BLaER1 (cell line): Measurements from ENCODE around the gene SPRED1.

Experiments
- H3K27ac ChIP-seq: shearing (Covaris generic); formaldehyde crosslinking; 2 replicates; pipeline ENCODE4 v1.8.1; 2022
- H3K27me3 ChIP-seq: shearing (Covaris generic); formaldehyde crosslinking; 2 replicates; pipeline ENCODE4 v1.8.1; 2022
- H3K36me3 ChIP-seq: shearing (Covaris generic); formaldehyde crosslinking; 2 replicates; pipeline ENCODE4 v1.8.1; 2022
- H3K4me1 ChIP-seq: shearing (Covaris generic); formaldehyde crosslinking; 2 replicates; pipeline ENCODE4 v1.8.1; 2022
- H3K4me2 ChIP-seq: shearing (Covaris generic); formaldehyde crosslinking; 2 replicates; pipeline ENCODE4 v1.8.1; 2022
- H3K4me3 ChIP-seq: shearing (Covaris generic); formaldehyde crosslinking; 2 replicates; pipeline ENCODE4 v1.8.1; 2022
- H3K9ac ChIP-seq: shearing (Covaris generic); formaldehyde crosslinking; 2 replicates; pipeline ENCODE4 v1.8.1; 2022
- H3K9me3 ChIP-seq: shearing (Covaris generic); formaldehyde crosslinking; 2 replicates; pipeline ENCODE4 v1.8.1; 2022
- H4K20me1 ChIP-seq: shearing (Covaris generic); formaldehyde crosslinking; 2 replicates; pipeline ENCODE4 v1.8.1; 2022
- Cebpa-rat ChIP-seq: shearing (Covaris generic); IDR thresholded peaks from 2 replicates; pipeline ENCODE4 v1.8.1; 2022

Gene SPRED1

DNA sequence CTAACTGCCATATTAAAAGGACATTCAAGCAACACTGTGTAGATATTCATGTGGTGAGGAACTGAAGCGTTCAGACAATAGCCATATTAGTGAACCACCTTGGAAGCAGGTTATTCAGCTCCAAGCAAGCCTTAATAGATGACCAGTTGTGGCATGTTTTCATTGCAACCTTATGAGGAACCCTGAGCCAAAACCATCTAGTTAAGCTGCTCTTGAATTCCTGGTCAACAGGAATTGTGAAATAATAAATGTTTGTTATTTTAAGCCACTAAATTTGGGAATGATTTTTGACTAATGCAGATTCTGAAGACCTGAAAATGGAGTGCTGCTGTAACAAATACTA is 73.0 kb downstream of the SPRED1 start:
- Histone ChIP-seq H3K27ac (no peak overlapping the region), H3K4me1 (no peaks in the 10 kb centered on the region), H3K4me2 (no peak overlapping the region), H3K36me3 (peaks cover 53% of the 10 kb centered on the region), H3K4me3 (no peak overlapping the region), H3K27me3 (no peaks in the 10 kb centered on the region), H3K9me3 (no peaks in the 10 kb centered on the region), H3K9ac (no peak overlapping the region), H4K20me1 (no peaks in the 10 kb centered on the region)
- no peak for TF ChIP-seq Cebpa-rat

DNA sequence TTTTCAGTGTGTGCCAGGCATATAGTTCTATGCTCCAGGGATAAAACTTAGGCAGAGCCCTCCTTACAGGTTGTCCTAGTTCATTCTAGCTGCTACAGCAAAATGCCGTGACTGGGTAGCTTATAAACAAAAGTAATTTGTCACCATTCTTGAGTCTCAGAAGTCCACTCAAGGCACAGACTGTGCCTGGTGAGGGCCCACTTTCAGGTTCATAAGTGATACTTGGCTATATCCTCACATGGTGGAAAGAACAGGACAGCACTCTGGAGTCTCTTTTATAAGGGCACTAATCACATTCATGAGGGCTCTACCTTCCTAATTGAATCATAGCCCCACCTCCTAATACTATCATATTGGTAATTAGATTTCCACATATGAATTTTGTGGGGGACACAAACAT is 80.1 kb downstream of the SPRED1 start:
- H3K27me3 ChIP-seq: no peaks in the 10 kb centered on the region
- no peak overlapping the region for H3K27ac ChIP-seq
- peaks cover 16% of the 10 kb centered on the region for H3K36me3 ChIP-seq
- H3K9me3 ChIP-seq: no peaks in the 10 kb centered on the region
- no peaks in the 10 kb centered on the region for H3K4me1 ChIP-seq
- no peak overlapping the region for H3K4me2 ChIP-seq
- no peak overlapping the region for H3K9ac ChIP-seq
- H4K20me1 ChIP-seq: no peaks in the 10 kb centered on the region
- TF ChIP-seq Cebpa-rat: no peak
- H3K4me3 ChIP-seq: no peak overlapping the region

DNA sequence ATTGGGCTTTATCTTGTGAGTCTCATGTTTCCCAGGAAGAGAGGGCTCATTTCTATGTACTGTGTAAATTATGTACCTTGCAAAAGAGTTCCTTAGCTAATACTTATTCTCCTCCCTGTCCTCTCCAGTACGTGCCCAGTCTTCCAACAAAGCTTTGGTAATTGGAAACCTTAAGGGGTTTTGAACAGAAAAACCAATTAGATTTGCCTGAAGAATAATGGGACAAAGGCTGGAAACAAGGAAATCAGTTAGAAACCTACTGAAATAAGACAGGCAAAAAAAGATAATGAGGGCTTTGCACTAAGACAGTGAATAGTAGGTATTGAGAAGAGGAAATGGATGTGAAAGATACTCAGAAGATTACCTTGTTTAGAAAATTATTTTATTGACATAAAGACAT is 82.5 kb downstream of the SPRED1 start:
- H3K4me1 ChIP-seq: no peaks in the 10 kb centered on the region
- no peak overlapping the region for H3K4me3 ChIP-seq
- H3K4me2 ChIP-seq: no peak overlapping the region
- no peaks in the 10 kb centered on the region for H4K20me1 ChIP-seq
- peaks cover 16% of the 10 kb centered on the region for H3K36me3 ChIP-seq
- no peak for TF ChIP-seq Cebpa-rat
- H3K9ac ChIP-seq: no peak overlapping the region
- no peaks in the 10 kb centered on the region for H3K9me3 ChIP-seq
- no peak overlapping the region for H3K27ac ChIP-seq
- no peaks in the 10 kb centered on the region for H3K27me3 ChIP-seq

DNA sequence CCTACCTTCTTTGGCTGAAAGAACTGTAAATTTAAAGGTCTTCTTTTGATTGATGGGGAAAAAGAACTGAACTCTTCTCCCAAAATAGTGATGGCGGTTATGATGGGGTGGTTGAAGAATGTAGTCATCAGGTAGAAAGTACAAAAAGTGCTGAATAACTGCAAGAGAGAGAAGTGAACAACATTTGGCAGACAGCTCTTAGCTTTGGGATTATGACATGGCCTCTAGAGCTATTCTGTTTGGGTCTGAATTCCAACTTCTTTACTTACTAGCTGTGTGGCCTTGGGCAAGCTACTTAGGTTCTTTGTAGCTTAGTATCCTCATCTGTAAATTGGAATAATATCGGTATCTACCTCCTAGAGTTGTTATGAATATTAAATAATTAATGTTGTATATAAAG is 91.7 kb downstream of the SPRED1 start:
- Histone ChIP-seq H3K4me2 (no peak overlapping the region), H3K9me3 (no peaks in the 10 kb centered on the region), H3K4me1 (no peaks in the 10 kb centered on the region), H3K27me3 (no peaks in the 10 kb centered on the region), H4K20me1 (no peaks in the 10 kb centered on the region), H3K36me3 (peaks cover 24% of the 10 kb centered on the region), H3K9ac (no peak overlapping the region), H3K27ac (no peak overlapping the region), H3K4me3 (no peak overlapping the region)
- TF ChIP-seq Cebpa-rat: no peak

- Histone ChIP-seq H3K4me1 (no peaks in the 10 kb centered on the region), H3K36me3 (peaks cover 42% of the 10 kb centered on the region), H3K9me3 (no peaks in the 10 kb centered on the region), H4K20me1 (no peaks in the 10 kb centered on the region), H3K4me2 (no peak overlapping the region), H3K4me3 (no peak overlapping the region), H3K9ac (no peak overlapping the region), H3K27ac (no peak overlapping the region), H3K27me3 (no peaks in the 10 kb centered on the region)
- TF ChIP-seq Cebpa-rat: no peak
These were observed 96.6 kb downstream of the SPRED1 start for GRCh38 chr15:38349251-38349650.

DNA sequence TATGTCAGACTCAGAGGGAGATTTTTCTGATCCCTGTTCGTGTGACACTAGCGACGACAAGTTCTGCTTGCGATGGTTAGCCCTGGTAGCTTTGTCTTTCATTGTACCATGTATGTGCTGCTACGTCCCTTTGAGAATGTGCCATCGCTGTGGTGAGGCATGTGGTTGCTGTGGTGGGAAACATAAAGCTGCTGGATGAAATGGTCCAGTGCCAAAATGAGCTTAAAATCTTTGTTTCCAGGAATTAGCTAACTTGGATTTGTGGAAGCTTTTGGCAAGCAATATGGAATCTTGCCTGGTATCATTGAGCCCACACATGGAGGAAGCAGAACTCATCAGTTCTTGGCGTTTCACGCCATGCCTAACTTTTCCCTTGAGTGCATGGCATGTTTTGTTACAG is 98.8 kb downstream of the SPRED1 start:
- Histone ChIP-seq H3K27me3 (no peaks in the 10 kb centered on the region), H3K36me3 (peaks cover 27% of the 10 kb centered on the region), H3K4me1 (no peaks in the 10 kb centered on the region), H3K4me3 (no peak overlapping the region), H3K9me3 (no peaks in the 10 kb centered on the region), H4K20me1 (no peaks in the 10 kb centered on the region), H3K4me2 (no peak overlapping the region), H3K27ac (no peak overlapping the region), H3K9ac (no peak overlapping the region)
- TF ChIP-seq Cebpa-rat: no peak

- TF ChIP-seq Cebpa-rat: no peak
- no peak overlapping the region for H3K4me3 ChIP-seq
- H3K27ac ChIP-seq: no peak overlapping the region
- H3K4me2 ChIP-seq: no peak overlapping the region
- H3K36me3 ChIP-seq: peaks cover 24% of the 10 kb centered on the region
- no peak overlapping the region for H3K9ac ChIP-seq
- no peaks in the 10 kb centered on the region for H3K4me1 ChIP-seq
- H3K9me3 ChIP-seq: no peaks in the 10 kb centered on the region
- H3K27me3 ChIP-seq: no peaks in the 10 kb centered on the region
- H4K20me1 ChIP-seq: no peaks in the 10 kb centered on the region
These were observed 101.8 kb downstream of the SPRED1 start for GRCh38 chr15:38354315-38354929.

DNA sequence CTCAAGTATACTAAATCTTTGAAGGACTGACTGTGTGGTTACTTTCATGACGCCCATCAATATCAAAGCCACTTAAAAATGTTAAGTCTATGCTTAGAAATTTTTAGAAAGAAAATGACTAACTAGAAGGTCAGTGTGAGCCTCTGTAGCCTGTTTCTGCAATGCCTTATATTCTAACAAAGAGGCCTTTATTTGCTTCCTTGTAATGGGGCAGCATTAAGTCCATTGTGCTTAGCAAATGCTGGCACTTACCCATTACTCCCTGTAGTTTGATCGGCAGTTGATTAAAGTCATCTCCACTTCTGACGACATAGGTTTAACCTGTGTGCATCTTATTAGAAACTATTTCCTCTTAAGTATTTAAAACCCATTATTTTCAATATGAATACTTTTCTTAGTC is 109.7 kb downstream of the SPRED1 start:
- Histone ChIP-seq H3K36me3 (no peaks in the 10 kb centered on the region), H3K27ac (no peak overlapping the region), H3K9me3 (0 out of 2 replicates have a peak, but pooled peaks cover 3% of the 10 kb centered on the region), H3K4me1 (no peaks in the 10 kb centered on the region), H3K9ac (no peak overlapping the region), H4K20me1 (no peaks in the 10 kb centered on the region), H3K27me3 (no peaks in the 10 kb centered on the region), H3K4me3 (no peak overlapping the region), H3K4me2 (no peak overlapping the region)
- TF ChIP-seq Cebpa-rat: no peak

DNA sequence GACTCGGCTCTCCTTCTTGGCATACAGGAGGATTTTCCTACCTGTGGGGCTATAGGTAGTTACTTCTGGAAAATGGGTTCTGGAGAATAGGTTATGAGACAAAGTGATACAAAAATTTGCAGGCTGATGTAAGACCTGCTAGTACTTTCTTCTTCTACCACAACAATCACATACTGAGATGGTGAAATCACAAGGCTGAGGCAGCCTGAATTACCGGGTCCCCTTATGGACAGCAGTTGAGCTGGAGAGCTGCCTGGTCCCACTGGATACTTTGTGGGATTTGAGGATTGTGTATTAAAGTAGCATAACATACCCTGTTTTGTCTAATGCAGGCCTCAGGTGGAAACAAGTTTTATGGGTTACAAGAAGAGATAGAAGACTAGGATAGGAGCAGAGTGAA is 114.8 kb downstream of the SPRED1 start:
- 0 out of 2 replicates have a peak, but pooled peaks cover 3% of the 10 kb centered on the region for H3K9me3 ChIP-seq
- H3K36me3 ChIP-seq: no peaks in the 10 kb centered on the region
- no peak overlapping the region for H3K27ac ChIP-seq
- TF ChIP-seq Cebpa-rat: no peak
- no peaks in the 10 kb centered on the region for H4K20me1 ChIP-seq
- H3K27me3 ChIP-seq: no peaks in the 10 kb centered on the region
- no peak overlapping the region for H3K4me2 ChIP-seq
- no peak overlapping the region for H3K9ac ChIP-seq
- no peaks in the 10 kb centered on the region for H3K4me1 ChIP-seq
- no peak overlapping the region for H3K4me3 ChIP-seq

DNA sequence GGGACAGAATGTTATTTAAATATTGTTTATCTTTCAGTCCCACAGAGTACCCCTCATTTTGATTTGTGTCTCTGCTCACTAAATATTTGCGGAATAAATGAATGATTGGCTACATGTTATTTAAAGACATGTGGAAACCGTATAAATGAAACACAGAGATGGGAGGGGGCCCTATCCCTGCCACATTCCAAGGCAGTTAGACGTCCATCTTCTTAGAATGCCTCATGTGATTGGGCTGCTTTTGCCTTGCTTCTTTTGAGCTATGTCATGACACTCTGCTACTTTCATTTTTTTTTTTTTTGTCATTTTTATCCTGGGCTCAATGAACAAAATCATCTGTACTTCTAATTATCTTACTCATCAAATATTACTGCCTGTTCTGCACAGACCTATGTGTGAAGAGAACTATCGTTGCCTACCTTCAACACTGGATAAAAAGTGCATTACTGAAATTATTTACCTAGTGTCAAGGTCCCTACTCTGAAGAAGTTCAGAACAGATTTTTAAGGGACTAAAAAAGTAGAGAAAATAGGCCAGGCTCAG is 117.4 kb downstream of the SPRED1 start:
- H3K27me3 ChIP-seq: no peaks in the 10 kb centered on the region
- no peaks in the 10 kb centered on the region for H4K20me1 ChIP-seq
- TF ChIP-seq Cebpa-rat: no peak
- H3K36me3 ChIP-seq: no peaks in the 10 kb centered on the region
- no peaks in the 10 kb centered on the region for H3K9me3 ChIP-seq
- no peak overlapping the region for H3K4me3 ChIP-seq
- H3K4me1 ChIP-seq: no peaks in the 10 kb centered on the region
- no peak overlapping the region for H3K27ac ChIP-seq
- H3K4me2 ChIP-seq: no peak overlapping the region
- H3K9ac ChIP-seq: no peak overlapping the region

DNA sequence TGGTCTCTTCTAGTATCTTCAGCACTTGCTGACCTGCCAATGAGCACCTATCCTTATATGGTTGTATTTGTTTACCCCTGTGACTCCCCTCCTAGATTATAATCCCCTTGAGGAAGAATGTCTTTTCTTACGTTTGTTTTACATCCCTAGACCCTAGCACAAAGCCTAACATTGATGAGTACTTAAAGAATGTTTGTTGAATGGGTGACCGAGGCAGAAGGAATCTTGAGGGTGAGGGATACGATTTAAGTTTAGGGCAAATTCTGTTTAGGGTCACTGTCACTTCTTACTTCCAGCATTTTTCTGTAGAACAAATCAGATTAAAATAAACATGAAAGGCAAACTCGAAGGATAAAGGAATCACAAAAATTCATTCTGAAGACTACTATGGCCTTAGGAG is 120.4 kb downstream of the SPRED1 start:
- no peak overlapping the region for H3K4me3 ChIP-seq
- no peaks in the 10 kb centered on the region for H3K36me3 ChIP-seq
- H4K20me1 ChIP-seq: no peaks in the 10 kb centered on the region
- H3K9ac ChIP-seq: no peak overlapping the region
- no peaks in the 10 kb centered on the region for H3K9me3 ChIP-seq
- TF ChIP-seq Cebpa-rat: no peak
- H3K27ac ChIP-seq: no peak overlapping the region
- no peak overlapping the region for H3K4me2 ChIP-seq
- 0 out of 2 replicates have a peak, but pooled peaks cover under 1% of the 10 kb centered on the region for H3K4me1 ChIP-seq
- H3K27me3 ChIP-seq: no peaks in the 10 kb centered on the region
